ENCODE data around the gene CHST9. TPM values are rescaled to one million over a fixed set of nuclear protein-coding genes. Genes with fewer than 3 reads are reported as not detected.

The CHST9 gene
- total and polyA plus RNA-seq, 7 donors = under 0.01 to 0.11 (median 0.07) TPM; not detected in 2

DNA sequence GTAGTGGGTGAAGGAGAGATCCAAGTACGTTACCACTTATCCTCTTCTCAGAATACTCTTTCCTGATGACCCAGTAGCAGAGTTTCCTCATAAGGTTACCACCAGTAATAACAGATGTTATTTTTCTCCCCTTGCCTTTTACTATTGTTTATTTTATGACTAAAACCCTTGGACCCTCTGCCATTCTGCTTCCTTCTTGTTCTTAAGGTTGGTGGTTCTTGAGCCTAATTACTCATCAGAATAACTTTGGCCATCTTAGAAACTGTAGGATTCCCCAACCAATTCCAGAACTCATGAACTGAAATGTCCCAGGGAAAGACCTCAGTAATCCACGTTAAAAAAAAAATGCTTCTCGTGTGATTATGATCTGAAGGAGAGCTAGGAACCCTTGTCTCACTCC is 64.9 kb downstream of the CHST9 start:
- intact Hi-C loops (cut with DNase I) = no loop called here
- no peaks in the 10 kb centered on the region for H3K27me3 ChIP-seq (ENCODE audit: insufficient read depth in 3 of 3, low read length in 2 of 3)
- no peaks in the 10 kb centered on the region for H3K4me1 ChIP-seq
- no peak for DNase-seq
- TF ChIP-seq, protein P1, sequence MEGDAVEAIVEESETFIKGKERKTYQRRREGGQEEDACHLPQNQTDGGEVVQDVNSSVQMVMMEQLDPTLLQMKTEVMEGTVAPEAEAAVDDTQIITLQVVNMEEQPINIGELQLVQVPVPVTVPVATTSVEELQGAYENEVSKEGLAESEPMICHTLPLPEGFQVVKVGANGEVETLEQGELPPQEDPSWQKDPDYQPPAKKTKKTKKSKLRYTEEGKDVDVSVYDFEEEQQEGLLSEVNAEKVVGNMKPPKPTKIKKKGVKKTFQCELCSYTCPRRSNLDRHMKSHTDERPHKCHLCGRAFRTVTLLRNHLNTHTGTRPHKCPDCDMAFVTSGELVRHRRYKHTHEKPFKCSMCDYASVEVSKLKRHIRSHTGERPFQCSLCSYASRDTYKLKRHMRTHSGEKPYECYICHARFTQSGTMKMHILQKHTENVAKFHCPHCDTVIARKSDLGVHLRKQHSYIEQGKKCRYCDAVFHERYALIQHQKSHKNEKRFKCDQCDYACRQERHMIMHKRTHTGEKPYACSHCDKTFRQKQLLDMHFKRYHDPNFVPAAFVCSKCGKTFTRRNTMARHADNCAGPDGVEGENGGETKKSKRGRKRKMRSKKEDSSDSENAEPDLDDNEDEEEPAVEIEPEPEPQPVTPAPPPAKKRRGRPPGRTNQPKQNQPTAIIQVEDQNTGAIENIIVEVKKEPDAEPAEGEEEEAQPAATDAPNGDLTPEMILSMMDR (IDR thresholded peaks at IDR 0.05) = no peak
- no peaks in the 10 kb centered on the region for H3K9me3 ChIP-seq
- ATAC-seq = no peak
- H3K36me3 ChIP-seq (ENCODE audit: insufficient read depth in 1 of 2, low read depth in 1 of 2) = no peaks in the 10 kb centered on the region
- 83 to 86% (median 84%) methylated on average over 3 of the region's 3 CpGs for WGBS, 3 donors
- H3K4me3 ChIP-seq = no peak overlapping the region
- no peak overlapping the region for H3K27ac ChIP-seq

- 83 to 91% (median 86%) methylated on average over 3 of the region's 3 CpGs for WGBS, 3 donors
- TF ChIP-seq, protein P1 (IDR thresholded peaks at IDR 0.05) = no peak
- H3K9me3 ChIP-seq = no peaks in the 10 kb centered on the region
- no peaks in the 10 kb centered on the region for H3K4me1 ChIP-seq
- ATAC-seq = no peak
- intact Hi-C loops (cut with DNase I) = no loop called here
- no peak overlapping the region for H3K27ac ChIP-seq
- no peaks in the 10 kb centered on the region for H3K36me3 ChIP-seq (ENCODE audit: insufficient read depth in 1 of 2, low read depth in 1 of 2)
- H3K4me3 ChIP-seq = no peak overlapping the region
- H3K27me3 ChIP-seq (ENCODE audit: insufficient read depth in 3 of 3, low read length in 2 of 3) = no peaks in the 10 kb centered on the region
- DNase-seq = no peak
Observed at GRCh38 chr18:27118973-27119372, 66.1 kb downstream of the CHST9 start.

DNA sequence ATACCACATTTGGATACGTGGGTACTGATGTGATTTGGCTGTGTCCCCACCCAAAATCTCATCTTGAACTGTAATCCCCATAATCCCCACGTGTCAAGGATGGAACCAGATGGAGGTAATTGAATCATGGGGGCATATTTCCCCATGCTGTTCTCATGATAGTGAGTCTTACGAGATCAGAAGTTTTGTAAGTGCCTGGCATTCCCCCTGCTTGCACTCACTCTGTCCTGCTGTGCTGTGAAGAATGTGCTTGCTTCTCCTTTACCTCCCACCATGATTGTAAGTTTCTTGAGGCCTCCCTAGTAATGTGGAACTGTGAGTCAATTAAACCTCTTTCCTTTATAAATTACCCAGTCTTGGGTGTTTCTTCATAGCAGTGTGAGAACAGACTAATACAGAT is 70.3 kb downstream of the CHST9 start:
- no peaks in the 10 kb centered on the region for H3K9me3 ChIP-seq
- H3K4me1 ChIP-seq = no peaks in the 10 kb centered on the region
- H3K27ac ChIP-seq = no peak overlapping the region
- no peak for ATAC-seq
- H3K4me3 ChIP-seq = no peak overlapping the region
- DNase-seq = no peak
- WGBS, 3 donors = 59 to 61% (median 59%) methylated on average over 3 of the region's 3 CpGs
- intact Hi-C loops (cut with DNase I) = no loop called here
- TF ChIP-seq, protein P1 (IDR thresholded peaks at IDR 0.05) = no peak
- H3K27me3 ChIP-seq (ENCODE audit: insufficient read depth in 3 of 3, low read length in 2 of 3) = no peaks in the 10 kb centered on the region
- no peaks in the 10 kb centered on the region for H3K36me3 ChIP-seq (ENCODE audit: insufficient read depth in 1 of 2, low read depth in 1 of 2)

- no peak overlapping the region for H3K4me3 ChIP-seq
- intact Hi-C loops (cut with DNase I) = no loop called here
- TF ChIP-seq, protein P1 (IDR thresholded peaks at IDR 0.05) = no peak
- no peak for ATAC-seq
- DNase-seq = no peak
- H3K27me3 ChIP-seq (ENCODE audit: insufficient read depth in 3 of 3, low read length in 2 of 3) = no peaks in the 10 kb centered on the region
- H3K36me3 ChIP-seq (ENCODE audit: insufficient read depth in 1 of 2, low read depth in 1 of 2) = no peaks in the 10 kb centered on the region
- H3K9me3 ChIP-seq = no peaks in the 10 kb centered on the region
- no peaks in the 10 kb centered on the region for H3K4me1 ChIP-seq
- no peak overlapping the region for H3K27ac ChIP-seq
Observed at GRCh38 chr18:27113358-27113757, 71.8 kb downstream of the CHST9 start.

- TF ChIP-seq, protein P1 (IDR thresholded peaks at IDR 0.05) = no peak
Observed at GRCh38 chr18:27110319-27110718, 74.8 kb downstream of the CHST9 start.

More at GRCh38 chr18:27110319-27110718, 74.8 kb downstream of the CHST9 start:
- WGBS, 3 donors = 82 to 94% (median 91%) methylated on average over 1 of the region's 1 CpG
- Histone ChIP-seq H3K4me1 (no peaks in the 10 kb centered on the region), H3K9me3 (no peaks in the 10 kb centered on the region), H3K36me3 (ENCODE audit: insufficient read depth in 1 of 2, low read depth in 1 of 2) (no peaks in the 10 kb centered on the region), H3K4me3 (no peak overlapping the region), H3K27ac (no peak overlapping the region), H3K27me3 (ENCODE audit: insufficient read depth in 3 of 3, low read length in 2 of 3) (no peaks in the 10 kb centered on the region)
- DNase-seq (no peak), ATAC-seq (no peak)
- intact Hi-C loops (cut with DNase I) = no loop called here
